ENCODE measurements around the gene MYO1E.

The MYO1E gene

DNA sequence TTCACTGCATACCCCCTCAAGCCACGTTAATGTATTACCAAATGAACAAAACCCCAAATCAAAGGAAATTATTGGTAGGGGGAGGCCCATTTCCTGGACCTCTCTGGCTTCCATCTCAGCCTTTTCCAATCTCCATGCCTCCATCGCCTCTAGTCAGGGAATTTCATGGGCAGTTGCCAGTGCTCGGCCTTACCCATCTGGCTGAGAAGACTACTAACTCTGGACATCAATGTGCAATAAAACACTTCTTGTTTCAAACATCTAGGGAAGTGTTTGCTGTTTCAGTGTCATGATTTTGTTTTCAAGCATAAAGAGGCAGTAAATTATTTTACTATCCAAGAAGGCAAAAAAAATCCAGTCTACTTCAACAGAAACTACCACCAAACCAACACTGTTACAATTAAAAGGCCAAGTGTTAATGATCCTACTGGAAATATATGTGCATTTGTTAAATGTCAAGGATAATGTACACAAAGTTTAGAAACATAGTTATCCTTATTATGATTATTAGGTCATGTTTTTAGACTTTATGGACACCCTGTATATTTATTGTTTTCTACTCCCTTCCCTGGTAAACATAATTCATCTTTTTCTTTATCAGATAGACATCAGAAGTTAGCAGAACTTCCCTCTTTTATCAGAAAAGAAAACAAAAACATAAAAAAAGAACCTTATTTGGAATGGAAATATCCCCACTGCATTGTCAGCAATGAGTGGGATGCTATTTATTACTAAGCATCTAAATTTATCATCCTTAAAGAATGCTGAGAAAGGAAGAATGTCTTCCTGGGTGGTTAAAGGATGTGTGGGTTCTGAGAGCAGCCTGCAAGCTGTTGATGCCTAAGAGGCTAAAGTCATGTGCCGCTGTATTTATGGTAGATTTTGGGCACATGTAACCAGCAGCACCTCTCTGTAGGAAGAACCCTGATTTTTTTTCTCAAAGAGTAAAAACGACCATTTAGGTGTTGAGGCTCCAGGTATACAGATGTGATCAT lies 150.9 kb downstream of the MYO1E start:
- DNase-seq, result no peak

DNA sequence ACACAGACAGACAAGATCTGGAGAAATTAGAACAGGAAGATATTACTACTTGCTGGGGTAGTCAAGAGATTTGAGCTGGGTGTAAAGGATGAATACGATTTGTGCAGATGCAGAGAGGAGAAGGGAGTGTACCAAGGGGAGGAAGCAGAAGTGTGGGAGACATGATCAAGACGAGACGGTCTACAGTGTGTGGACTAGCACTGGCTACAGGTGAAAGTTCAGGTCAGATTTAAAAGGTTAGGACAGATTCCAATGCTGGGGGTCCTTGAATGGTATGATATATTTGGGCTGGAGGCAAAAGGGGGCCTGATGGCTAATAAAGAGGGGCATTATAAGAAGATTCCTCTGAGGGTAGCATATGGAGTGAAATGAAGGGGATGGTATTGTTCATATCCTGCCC lies 154.0 kb downstream of the MYO1E start:
- no peak for DNase-seq

DNA sequence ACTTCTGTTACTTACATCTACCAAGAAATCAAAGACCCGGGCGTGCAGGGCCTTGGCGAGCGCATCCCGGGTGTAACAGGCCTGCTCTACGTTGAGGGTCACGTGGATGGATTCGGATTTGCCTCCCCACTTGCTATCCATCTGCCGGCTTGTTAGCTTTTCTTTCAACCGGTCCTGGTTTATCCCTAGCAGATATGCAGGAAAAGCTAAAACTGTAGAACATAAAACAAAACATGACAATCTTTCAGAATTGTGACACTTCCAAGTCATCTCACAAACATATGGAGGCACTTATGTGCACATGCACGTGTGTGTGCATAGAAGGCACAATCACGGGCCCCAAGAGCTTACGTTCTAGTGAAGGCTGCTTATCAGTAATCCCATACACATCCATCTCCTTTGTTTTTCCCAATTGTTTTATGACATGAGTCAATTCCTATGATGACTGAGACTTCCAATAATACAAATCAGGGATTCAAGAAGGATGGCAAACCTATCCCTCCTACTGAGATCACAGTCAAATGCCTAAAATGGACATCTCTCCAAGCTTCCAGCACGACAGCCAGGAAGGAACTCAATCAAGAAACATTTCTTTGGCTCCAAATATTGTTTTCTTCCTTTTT lies 154.7 kb downstream of the MYO1E start:
- DNase-seq, result no peak

DNA sequence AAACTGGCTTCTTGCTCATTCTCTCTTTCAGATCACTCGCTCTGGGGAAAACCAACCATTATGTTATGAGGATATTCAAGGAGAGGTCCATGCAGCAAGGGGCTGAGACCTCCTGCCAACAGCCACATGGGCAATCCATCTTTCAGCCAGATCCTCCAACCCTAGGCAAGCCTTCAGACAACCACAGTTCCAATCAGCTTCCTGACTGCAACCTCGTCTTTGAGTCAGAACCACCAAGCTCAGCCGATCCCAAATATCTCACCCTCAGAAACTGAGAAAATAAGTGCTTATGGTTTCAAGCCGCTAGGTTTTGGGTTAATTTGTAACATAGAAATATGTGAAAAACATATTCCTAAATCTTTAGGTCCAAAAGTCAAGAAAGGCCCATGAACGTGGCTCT lies 155.8 kb downstream of the MYO1E start:
- no peak for DNase-seq

GRCh38 chr15:59210186-59210585 lies 162.5 kb downstream of the MYO1E start:
- DNase-seq, result no peak

DNA sequence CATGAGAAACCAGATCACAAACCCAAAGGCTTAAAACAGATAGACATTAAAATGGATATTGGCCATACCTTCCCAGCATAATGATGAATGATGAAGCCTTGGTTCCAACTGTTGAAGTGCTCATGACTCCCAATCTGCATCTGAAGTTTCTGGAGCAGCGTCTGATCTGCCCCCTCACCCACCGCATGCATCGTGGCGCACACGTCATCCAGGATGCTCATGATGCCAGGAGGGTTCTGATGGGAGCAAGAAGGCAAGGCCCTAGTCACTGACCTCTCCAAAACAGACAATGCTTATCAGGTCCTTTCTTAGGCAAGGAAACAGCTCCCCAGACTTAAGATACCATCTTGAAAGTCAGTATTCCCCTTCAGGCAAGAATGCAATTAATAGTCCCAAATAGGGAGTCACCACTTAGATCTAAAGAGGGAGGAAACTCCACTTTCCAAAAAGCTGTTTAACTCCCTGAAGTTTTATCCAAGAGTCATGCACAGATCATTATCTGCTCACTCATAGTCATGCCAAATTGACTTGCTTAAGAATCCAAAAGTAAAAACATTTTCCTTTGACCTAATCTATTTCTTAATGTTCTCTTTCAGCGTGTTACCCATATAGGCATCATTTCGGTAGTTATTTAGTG lies 163.9 kb downstream of the MYO1E start:
- no peak for DNase-seq

DNA sequence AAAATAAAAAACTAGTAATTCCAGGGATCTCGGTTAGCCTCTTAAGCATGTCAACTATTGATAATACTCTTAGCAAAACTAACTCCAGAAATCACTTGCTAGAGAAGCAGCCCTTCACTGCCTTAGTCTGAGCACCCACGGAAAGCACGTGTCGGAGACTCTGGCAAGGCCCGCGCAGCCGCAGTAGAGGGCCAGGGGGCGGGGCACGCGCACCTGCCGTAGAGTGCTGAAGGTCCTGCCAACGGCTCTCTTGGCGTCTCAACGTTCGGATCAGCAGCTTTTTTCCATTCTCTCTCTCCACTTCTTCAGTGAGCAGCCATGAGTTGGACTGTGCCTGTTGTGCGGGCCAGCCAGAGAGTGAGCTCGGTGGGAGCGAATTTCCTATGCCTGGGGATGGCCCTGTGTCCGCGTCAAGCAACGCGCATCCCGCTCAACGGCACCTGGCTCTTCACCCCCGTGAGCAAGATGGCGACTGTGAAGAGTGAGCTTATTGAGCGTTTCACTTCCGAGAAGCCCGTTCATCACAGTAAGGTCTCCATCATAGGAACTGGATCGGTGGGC lies 166.0 kb downstream of the MYO1E start, which contains the start of gene LDHAL6B:
LDHAL6B (plus strand) TSS at position 221 of the 561 bp plus-strand sequence; CDS start at position 319, 98 bp downstream.
- DNase-seq, result no peak

- DNase-seq, result no peak
These were observed 166.6 kb downstream of the MYO1E start for GRCh38 chr15:59205839-59206622.

DNA sequence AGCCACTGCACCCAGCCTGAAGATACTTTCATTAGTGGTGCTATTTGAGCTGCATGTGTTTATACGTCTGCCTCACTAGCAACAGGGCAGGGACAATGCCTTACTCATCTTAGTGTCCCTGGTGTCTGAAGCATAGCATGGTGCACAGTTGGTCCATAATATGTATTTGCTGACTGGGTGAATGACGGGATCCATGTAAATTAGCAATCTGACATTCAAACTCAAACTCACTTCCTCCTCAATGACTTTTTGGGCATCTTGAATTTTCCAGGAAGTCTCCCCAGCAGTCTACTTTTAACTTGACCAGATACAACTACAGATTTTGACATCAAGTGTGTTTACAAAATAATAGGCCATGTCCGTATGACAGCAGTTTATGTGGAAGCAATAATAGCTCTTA lies 169.0 kb downstream of the MYO1E start:
- DNase-seq, result no peak

DNA sequence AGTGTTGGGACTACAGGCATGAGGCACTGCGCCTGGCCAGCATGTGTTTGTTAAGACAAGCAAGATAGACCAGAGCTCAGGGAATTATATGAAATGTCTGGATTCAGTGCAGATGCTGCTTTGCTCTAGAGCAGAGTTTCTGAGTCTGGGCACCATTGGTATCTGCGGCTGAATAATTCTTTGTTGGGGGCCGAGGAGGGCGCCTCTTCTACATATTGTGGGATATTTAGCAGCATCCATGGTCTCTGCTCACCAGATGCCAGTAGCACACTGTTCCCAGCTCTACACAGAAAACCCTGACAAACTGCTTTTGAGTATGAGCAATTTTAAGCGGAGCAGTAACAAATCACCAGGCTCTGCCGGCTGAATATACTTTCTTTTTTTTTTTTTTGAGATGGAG lies 169.7 kb downstream of the MYO1E start:
- DNase-seq, result no peak

DNA sequence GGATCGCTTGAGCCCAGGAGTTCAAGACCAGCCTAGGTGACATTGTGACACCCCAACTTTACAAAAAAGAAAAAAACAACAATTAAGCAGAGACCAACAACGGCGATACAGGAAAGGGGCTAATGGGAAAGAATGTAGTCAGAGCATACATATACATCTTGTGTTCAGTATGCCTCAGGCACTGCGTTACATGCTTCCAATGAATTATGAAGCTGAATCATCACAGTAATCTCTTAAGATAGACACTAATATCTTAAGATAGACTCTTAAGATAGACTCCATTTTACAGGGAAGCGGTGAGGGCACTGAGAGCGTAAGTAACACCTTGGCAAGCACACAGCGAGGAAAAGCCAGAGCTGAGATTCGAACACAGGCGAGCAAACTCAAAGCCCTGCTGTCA lies 172.1 kb downstream of the MYO1E start:
- no peak for DNase-seq

DNA sequence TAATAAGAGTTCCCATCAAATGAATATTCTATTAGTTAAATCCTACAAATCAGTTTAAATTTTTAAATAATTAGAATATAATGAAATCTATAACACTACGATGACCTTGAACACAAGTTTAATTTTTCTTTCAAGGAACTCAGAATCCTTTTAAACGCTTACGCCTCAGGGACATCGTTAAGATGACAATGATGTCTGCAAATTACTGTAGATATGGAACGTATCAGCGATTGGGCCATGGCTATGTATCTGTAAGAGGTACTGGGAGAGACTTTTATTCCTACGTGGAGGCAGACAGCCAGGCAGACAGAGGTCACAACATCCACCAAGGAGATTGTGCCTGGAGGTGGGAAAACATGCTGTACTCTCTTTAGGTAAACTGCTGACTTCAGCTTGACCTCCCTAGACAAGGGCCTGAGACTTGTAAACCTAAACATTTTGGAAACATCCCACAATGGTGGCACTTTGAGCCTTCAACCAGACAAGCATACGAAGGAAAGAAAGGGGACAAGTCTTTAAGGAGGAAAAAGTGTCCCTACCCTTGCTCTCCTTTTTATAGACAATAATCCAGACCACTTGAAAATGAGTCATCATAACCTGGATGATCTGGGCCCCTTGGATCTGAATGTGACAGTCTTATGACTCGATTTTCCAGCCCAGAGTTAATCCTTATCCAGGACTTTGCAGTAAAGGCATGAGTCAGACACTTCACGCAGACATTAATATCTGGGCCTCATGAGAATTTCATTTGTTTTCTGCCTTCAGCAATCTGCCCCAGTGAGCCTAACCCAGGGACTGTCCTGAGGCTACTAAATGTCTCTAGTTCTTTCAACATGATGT lies 172.8 kb downstream of the MYO1E start:
- DNase-seq, result no peak

DNA sequence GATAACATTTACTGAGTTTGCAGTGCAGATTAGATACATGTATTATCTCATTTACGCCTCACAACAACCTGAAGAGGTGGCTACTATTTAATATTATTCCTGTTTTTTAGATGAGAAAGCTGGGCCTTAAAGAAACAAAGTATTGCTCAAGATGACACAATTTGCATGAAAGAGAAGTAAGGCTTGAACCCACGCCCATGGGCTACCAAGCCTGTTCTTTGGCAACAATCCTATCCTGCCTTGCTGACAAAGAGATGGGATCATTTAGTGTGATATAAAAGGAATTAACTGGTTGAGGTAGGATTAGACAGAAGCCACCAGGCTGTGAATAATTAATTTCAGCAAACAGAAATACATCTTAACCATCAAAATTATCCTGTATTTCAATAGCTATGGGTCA lies 175.2 kb downstream of the MYO1E start:
- DNase-seq, result no peak

DNA sequence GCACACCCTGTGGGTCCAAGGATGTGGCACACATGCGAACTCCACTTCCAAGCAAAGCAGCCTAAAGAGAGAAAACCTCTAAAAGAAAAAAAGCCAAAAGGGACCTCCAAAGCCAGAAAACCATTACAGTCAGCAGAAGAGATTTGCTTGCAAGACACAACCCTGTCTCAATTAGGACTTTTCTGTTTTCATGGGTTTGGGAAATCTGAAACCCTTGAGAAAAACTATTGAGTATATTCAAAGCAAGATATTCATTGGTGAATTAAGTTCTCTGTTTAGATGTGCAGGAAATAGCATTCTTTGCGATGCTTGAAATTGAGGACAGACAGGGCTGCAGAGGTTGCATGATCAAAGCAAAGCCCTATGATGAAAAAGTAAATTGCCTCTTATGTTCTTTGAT lies 176.3 kb downstream of the MYO1E start:
- DNase-seq, result no peak

GRCh38 chr15:59194639-59195325 lies 177.9 kb downstream of the MYO1E start:
- no peak for DNase-seq

DNA sequence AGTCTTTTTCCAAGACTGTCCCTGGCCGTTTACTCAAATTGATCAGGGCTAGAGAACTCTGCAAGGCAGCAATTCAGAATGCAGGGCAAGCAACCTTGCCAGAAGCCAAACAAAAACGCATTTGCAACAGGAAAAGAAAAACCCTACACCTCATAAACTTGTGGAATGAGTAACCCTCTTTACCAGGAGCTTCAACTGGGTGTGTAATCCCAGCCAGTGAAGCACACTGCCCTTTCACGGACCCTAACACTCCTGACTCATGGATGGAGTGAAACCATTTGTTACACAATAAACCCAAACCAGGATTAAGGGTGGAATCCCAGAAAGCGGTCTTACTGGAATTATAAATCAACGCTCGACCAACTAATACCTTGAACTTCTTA lies 180.8 kb downstream of the MYO1E start:
- DNase-seq, result no peak

- no peak for DNase-seq
These were observed 182.4 kb downstream of the MYO1E start for GRCh38 chr15:59190291-59190690.

GRCh38 chr15:59189241-59189640 lies 183.4 kb downstream of the MYO1E start:
- no peak for DNase-seq

DNA sequence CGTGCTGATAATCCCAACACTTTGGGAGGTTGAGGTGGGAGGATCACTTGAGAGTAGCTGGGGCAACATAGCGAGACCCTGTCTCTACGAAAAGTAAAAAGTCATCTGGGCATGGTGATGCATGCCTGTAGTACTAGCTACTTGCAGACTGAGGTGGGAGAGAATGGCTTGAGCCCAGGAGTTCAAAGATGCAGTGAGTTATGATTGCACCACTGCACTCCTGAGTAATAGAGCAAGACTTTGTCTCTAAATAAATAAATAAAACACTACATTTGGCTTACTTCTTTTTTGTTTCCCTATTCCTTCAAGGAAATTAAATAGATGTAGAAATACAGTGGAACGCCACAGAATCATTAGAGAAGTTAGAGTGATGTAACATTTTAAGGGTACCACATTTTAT lies 186.2 kb downstream of the MYO1E start:
- no peak for DNase-seq

GRCh38 chr15:59185725-59186124 lies 186.9 kb downstream of the MYO1E start:
- no peak for DNase-seq
